GM18520 (cell line): ENCODE data around the gene TRIM25.

ENCODE experiments used
- ATAC-seq: cut with Tn5 transposase; IDR thresholded peaks from one replicate; pipeline ENCODE4 v1.9.1; 2021; ENCODE audit not compliant: unreplicated experiment

Gene TRIM25

GRCh38 chr17:56896217-56896967 lies 17.5 kb downstream of the TRIM25 start:
- ATAC-seq, result no peak

GRCh38 chr17:56894859-56895455 lies 18.9 kb downstream of the TRIM25 start:
- no peak for ATAC-seq

GRCh38 chr17:56893503-56893902 lies 20.3 kb downstream of the TRIM25 start:
- no peak for ATAC-seq

GRCh38 chr17:56892333-56892732 lies 21.5 kb downstream of the TRIM25 start:
- no peak for ATAC-seq

- ATAC-seq, result no peak
Measured at GRCh38 chr17:56891751-56892150, 22.1 kb downstream of the TRIM25 start.

- no peak for ATAC-seq
Measured at GRCh38 chr17:56890906-56891674, 22.8 kb downstream of the TRIM25 start.

- no peak for ATAC-seq
Measured at GRCh38 chr17:56890390-56890789, 23.5 kb downstream of the TRIM25 start.

GRCh38 chr17:56887552-56888467 lies 26.0 kb downstream of the TRIM25 start:
- ATAC-seq, result no peak

- ATAC-seq, result no peak
Measured at GRCh38 chr17:56887105-56887504, 26.7 kb downstream of the TRIM25 start.

GRCh38 chr17:56886288-56886731 lies 27.5 kb downstream of the TRIM25 start:
- ATAC-seq, result no peak

GRCh38 chr17:56885312-56885657 lies 28.6 kb downstream of the TRIM25 start:
- no peak for ATAC-seq

- ATAC-seq, result no peak
Measured at GRCh38 chr17:56884483-56885311, 29.2 kb downstream of the TRIM25 start.

GRCh38 chr17:56883616-56884015 lies 30.2 kb downstream of the TRIM25 start:
- no peak for ATAC-seq

- ATAC-seq, result no peak
Measured at GRCh38 chr17:56881685-56882295, 32.1 kb downstream of the TRIM25 start.

- no peak for ATAC-seq
Measured at GRCh38 chr17:56880571-56880970, 33.3 kb downstream of the TRIM25 start.

- ATAC-seq, result no peak
Measured at GRCh38 chr17:56880133-56880532, 33.7 kb downstream of the TRIM25 start.

- no peak for ATAC-seq
Measured at GRCh38 chr17:56879280-56879679, 34.6 kb downstream of the TRIM25 start.

GRCh38 chr17:56876766-56877179 lies 37.1 kb downstream of the TRIM25 start:
- ATAC-seq, result no peak

- ATAC-seq, result no peak
Measured at GRCh38 chr17:56870081-56870651, 43.7 kb downstream of the TRIM25 start.
